HG03521 (cell line): Measurements from ENCODE around the gene NPTN.
"Not testable (repeated sequence)": the region's sequence is repeated elsewhere in the genome, so short reads cannot be mapped to it uniquely, and the experiment has no call there.

ENCODE experiments used
- ATAC-seq: cut with Tn5 transposase; IDR thresholded peaks from one replicate; pipeline ENCODE4 v1.9.1; 2021; ENCODE audit warnings: mild to moderate bottlenecking, moderate library complexity; ENCODE audit not compliant: unreplicated experiment

NPTN gene

DNA sequence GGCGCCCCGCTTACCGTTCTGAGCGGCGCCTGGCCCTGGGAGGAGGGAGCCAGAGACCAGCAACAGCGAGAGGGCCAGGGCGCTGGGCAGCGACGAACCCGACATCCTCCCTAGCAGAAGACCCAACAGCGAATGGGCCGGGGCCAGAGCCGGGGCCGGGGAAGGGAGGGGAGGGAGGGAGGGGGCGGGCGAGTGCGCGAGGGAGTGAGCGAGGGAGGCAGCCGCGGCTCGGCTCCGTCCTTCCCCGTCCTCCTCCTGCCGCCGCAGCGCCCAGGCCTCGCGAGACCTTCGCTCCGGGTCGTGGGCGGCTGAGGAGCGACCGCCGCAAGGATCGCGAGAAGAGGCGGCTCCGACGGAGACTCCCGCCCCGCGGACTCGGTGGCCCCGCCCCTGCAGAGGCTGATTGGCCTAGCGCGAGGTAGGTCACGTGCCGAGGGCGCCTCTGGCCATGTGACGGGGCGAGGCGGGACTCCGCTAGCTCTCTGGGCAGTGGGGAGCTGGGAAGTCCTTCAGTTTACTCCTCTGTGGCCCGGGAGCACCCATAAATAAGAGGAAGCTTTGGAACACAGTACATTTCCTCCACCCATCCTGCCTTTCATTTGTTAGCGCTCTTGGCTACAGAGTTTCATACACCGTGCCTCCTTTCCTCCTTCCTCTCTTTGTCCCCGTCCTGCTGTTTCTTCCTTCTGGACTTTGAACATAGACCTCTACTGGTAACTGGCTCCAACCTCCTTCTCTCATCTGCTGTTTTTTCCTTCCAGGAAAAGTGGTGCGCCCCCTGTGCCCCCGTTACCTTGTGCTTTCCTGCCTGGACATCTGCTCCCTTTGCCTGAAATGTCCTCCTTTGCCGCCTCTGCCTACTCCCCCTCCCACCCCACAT lies at the start of gene NPTN:
Gene NPTN (minus strand): TSS at position 279 of the 880 bp plus-strand sequence. CDS start 174 bp downstream, at position 105.
- ATAC-seq = peak; percentile 91

- ATAC-seq = no peak
Measured at GRCh38 chr15:73682600-73683090, 49.5 kb upstream of the NPTN start.

GRCh38 chr15:73681856-73682599 lies 48.8 kb upstream of the NPTN start:
- ATAC-seq = no peak

- no peak for ATAC-seq
Measured at GRCh38 chr15:73681063-73681462, 47.9 kb upstream of the NPTN start.

DNA sequence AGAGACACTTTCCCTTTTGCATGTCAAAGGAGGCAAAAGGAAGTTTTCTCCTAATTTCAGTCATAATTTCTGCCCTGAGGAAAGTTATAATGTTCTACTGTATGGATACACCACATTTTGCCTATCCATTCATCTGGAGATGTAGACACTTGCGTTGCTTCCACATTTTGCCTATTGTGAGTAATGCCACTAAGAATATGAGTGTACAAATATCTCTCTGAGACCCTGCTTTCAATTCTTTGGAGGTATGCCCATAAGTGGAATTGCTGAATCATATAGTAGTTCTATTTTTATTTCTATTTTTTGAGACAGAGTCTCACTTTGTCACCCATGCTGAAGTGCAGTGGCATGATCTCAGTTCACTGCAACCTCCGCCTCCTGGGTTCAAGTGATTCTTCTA lies 47.4 kb upstream of the NPTN start:
- ATAC-seq = no peak

- no peak for ATAC-seq
Measured at GRCh38 chr15:73679964-73680363, 46.8 kb upstream of the NPTN start.

DNA sequence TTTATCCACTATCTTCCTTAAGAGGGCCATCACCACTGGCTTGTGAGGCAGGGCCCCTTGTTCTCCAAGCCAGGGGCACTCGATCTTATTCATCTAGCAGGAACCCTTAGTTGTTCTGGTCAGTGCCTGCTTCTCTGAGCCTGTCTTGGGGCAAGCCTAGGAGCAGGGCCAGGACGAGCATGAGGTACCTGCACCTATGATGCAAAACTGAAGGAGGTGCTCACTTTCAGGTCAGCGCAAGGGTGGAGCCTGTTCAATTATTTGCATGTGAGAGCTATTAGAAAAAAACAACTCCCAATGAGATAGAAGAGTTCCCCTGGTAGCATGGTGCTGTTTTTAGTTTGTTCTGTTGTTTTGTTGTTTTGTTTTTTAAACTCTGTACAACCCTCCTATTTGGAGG lies 46.0 kb upstream of the NPTN start:
- no peak for ATAC-seq

DNA sequence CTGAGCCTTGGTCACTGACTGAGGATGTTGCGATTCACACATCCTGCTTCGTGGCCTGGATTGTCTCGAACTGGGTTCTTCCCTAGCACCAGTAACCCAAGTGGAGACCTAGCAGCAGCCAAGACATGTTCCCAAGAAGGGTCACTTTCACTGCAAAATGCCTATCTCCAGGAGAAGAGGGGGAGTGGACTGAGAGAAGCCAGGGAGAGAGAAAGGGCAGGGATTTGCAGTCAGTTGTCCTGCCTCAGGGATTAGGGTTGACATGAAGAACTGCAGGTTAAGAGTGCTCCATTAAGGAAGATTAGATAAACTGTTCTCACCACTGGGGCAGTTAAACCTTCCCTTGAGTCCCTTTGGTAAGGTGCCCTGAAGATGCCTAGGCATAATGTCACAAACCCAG lies 45.3 kb upstream of the NPTN start:
- ATAC-seq = no peak

DNA sequence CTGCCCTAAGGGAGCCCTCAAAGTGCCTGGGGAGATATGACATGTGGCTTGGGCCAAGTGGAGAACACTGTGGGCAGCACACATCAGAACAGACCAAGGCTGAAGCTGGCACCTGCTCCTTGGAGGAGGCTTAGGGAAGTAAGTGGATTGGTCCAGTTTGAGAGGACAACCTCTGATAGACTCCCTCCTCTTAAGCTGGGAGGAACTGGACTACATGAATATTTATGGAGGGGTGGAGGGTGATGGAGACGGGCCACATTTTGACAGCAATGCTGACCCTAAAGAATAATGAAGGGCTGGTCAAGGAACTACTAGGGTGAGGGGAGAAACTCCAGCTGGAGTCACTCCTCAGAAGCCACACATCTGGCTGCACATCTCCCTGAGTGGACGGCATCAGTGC lies 44.5 kb upstream of the NPTN start:
- ATAC-seq = no peak

GRCh38 chr15:73677146-73677607 lies 44.0 kb upstream of the NPTN start:
- ATAC-seq = no peak

DNA sequence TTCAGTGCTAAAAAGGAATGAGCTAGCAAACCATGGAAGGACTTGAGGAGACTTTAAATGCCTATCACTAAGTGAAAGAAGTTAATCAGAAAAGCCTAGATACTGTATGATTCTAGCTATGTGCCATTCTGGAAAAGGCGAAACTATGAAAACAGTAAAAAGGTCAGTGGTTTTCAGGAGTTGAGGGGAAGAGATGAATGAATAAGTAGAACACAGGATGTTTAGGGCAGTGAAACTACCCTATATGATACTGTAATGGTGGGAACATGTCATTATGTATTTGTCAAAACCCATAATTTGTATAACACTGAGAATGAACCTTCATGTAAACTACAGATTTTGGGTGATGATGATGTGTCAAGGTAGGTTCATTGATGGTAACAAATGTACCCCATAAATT lies 41.4 kb upstream of the NPTN start:
- ATAC-seq = no peak

DNA sequence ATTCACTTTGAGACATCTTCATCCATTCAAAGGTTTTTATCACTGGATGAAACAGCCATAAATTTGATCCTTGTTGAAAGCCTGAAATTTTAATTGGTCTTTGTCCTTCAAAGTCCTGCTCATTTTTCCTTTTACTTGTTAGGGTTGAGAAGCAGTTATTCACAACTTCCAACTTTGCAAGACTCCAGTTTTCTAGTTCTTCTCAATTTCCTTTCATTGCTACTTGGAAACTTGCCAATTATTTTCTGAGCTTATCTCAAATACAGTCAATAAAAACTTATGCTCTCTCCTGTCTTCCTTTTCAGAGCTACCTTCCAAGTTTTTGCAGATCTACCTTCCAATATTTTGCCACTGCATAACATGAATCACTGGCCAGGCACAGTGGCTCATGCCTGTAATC lies 27.3 kb upstream of the NPTN start:
- ATAC-seq = no peak

DNA sequence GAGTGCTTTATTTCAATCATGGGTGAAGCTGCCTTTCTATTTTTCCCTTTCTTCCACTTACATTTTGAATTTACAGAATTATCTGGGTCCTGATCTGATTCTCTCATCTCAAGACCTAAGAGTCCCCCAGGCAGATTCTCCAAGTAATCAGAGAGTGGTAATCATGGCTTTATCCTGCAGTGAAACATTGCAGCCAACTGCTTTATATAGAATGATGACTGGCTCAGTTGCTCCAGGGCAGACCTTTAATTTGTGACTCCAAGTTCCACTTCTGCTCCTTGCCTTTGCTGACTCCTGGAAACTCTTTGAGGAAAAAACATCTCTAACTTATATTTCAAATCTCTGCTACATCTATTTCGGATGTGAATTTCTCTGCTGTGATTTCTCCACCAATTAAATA lies 25.5 kb upstream of the NPTN start:
- ATAC-seq = no peak

- ATAC-seq = no peak
Measured at GRCh38 chr15:73655724-73656123, 22.5 kb upstream of the NPTN start.

- ATAC-seq = no peak
Measured at GRCh38 chr15:73654659-73655058, 21.5 kb upstream of the NPTN start.

DNA sequence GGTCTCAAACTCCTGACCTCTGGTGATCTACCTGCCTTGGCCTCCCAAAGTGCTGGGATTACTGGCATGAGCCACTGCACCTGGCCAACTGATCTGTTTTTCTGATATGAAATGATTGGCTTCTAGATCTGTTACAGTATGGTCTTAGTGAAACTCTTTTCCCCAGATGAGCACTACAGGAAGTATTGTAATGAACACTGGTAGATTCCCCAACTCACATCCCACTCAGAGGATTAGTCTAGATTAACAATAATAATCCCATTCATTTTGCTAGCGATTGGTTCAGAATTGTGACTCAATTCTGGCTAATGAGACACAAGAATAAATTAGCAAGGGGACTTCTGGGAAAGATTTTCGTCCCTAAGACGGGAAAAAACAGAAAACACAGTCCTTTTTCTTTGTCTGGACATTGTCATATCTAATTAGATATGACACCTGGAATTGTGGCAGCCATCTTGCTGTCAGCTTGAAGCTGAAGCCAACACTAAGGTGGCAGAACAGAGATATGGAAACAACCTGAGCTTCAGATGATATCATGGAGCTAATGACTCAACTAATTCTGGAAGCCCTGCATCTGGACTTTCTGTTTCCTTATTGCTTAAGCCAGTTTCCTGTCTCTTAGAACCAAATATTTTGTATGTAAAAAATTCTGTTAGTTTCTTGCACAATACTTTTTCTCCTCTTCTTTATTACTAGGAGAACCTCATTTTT lies 17.4 kb upstream of the NPTN start:
- no peak for ATAC-seq

- no peak for ATAC-seq
Measured at GRCh38 chr15:73648014-73648295, 14.8 kb upstream of the NPTN start.

- no peak for ATAC-seq
Measured at GRCh38 chr15:73647259-73648013, 14.2 kb upstream of the NPTN start.

DNA sequence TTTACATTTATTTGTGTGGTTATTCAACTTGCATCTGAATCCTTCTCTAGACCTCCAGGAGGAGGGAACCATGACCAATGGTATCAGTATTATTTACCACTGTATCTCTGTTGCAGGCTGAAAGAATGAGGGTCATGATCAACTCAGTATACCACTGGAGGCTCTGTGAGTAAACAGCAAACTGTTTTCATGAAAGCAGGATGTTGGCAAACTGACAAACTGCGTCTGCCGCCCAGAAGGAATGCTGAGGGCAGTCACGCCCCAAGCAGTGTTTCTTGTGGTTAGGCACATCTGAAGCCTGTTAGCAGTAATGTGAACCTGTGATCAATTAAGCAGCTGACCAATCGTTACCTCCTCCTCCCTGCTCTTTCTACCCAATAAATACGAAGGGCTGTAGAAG lies 6.3 kb upstream of the NPTN start:
- ATAC-seq = not testable (repeated sequence)

- no peak for ATAC-seq
Measured at GRCh38 chr15:73637527-73637926, 4.3 kb upstream of the NPTN start.

- no peak for ATAC-seq
Measured at GRCh38 chr15:73633991-73634495, 854 bp upstream of the NPTN start.
